Measurements from ENCODE around the gene SPRR2B. TPM values are rescaled to one million over a fixed set of nuclear protein-coding genes. Genes with fewer than 3 reads are reported as not detected.

Gene SPRR2B
- total RNA-seq, 1 experiment from 2014 or later: not detected

DNA sequence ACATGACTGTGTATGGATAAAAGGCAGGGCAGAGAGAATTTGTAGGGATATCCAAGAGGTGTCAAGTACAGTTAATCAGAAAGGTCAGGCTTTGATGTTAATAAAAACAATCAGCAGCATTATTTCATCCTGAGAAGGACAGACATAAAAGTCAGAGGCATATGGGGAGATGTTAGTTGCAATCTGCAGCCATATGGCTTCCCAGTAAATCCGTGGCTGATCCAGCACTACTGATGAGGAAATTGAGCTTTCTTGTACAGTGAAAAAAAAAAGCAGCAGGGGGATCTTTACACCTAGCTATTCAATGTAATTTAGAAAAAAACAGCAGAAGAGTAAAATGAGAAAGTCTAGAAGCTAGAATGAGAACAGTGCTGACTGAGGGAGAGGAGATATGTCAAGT, 42.6 kb downstream of the SPRR2B start:
- no peak overlapping the region for H2AFZ ChIP-seq
- BruUV-seq (replicated peaks): no TSS peak
- H3K9me2 ChIP-seq (ENCODE audit: insufficient read depth): 0 out of 2 replicates have a peak, but pooled peaks cover 5% of the 10 kb centered on the region
- DNase-seq: no peak
- H3K36me3 ChIP-seq (ENCODE audit: low read depth): no peaks in the 10 kb centered on the region
- intact Hi-C loops (cut with micrococcal nuclease; ENCODE audit: unreplicated experiment): no loop called here
- no peak overlapping the region for H3K4me2 ChIP-seq
- H3K79me2 ChIP-seq (ENCODE audit: low read depth): no peaks in the 10 kb centered on the region
- H3K9me3 ChIP-seq (ENCODE audit: insufficient read depth, low read depth): no peaks in the 10 kb centered on the region
- CTCF ChIA-PET: no interaction called here
- no peak overlapping the region for H3K27ac ChIP-seq
- H3K4me3 ChIP-seq: no peak overlapping the region
- H3K4me1 ChIP-seq (replicated peaks; ENCODE audit: insufficient read depth): peaks cover 36% of the 10 kb centered on the region
- H3K27me3 ChIP-seq (ENCODE audit: insufficient read depth, low read depth): no peaks in the 10 kb centered on the region
- TF ChIP-seq EZH2 (IDR thresholded peaks at IDR 0.05; ENCODE audit: low read depth): no peak
- TF ChIP-seq, protein P1, sequence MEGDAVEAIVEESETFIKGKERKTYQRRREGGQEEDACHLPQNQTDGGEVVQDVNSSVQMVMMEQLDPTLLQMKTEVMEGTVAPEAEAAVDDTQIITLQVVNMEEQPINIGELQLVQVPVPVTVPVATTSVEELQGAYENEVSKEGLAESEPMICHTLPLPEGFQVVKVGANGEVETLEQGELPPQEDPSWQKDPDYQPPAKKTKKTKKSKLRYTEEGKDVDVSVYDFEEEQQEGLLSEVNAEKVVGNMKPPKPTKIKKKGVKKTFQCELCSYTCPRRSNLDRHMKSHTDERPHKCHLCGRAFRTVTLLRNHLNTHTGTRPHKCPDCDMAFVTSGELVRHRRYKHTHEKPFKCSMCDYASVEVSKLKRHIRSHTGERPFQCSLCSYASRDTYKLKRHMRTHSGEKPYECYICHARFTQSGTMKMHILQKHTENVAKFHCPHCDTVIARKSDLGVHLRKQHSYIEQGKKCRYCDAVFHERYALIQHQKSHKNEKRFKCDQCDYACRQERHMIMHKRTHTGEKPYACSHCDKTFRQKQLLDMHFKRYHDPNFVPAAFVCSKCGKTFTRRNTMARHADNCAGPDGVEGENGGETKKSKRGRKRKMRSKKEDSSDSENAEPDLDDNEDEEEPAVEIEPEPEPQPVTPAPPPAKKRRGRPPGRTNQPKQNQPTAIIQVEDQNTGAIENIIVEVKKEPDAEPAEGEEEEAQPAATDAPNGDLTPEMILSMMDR (conservative IDR thresholded peaks at IDR 0.05): no peak
- peaks cover 11% of the 10 kb centered on the region; the same call in 1 of the 2 replicates for H3F3A ChIP-seq (ENCODE audit: insufficient read depth, low read depth)
- H4K20me1 ChIP-seq (ENCODE audit: insufficient read depth): no peaks in the 10 kb centered on the region
- POLR2A ChIA-PET (ENCODE audit: unreplicated experiment): no interaction called here

DNA sequence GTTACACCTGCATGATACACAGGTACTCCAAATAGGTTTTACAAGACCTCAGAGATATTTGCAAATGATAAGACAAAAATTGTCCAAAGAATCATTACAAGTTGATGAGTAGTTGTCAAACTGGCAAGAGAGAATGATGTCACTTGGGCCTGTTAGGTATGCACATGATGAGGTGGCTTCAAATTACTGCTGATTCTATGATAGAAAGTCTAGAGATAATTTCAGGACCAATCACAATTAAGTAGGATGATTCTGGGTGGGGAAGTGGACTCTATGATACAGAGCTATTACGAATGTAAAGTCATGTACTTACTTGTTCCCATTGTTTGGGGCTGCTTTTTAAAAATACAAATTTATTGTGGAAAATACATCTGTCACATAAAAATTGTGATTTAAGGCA, 45.6 kb downstream of the SPRR2B start:
- CTCF ChIA-PET: no interaction called here
- no peak overlapping the region for H3K4me2 ChIP-seq
- no peak overlapping the region for H2AFZ ChIP-seq
- H3K27ac ChIP-seq: no peak overlapping the region
- 0 out of 2 replicates have a peak, but pooled peaks cover 5% of the 10 kb centered on the region for H3K9me2 ChIP-seq (ENCODE audit: insufficient read depth)
- H3K36me3 ChIP-seq (ENCODE audit: low read depth): no peaks in the 10 kb centered on the region
- no peaks in the 10 kb centered on the region for H3K79me2 ChIP-seq (ENCODE audit: low read depth)
- H4K20me1 ChIP-seq (ENCODE audit: insufficient read depth): no peaks in the 10 kb centered on the region
- no peaks in the 10 kb centered on the region for H3K9me3 ChIP-seq (ENCODE audit: insufficient read depth, low read depth)
- no peaks in the 10 kb centered on the region for H3K27me3 ChIP-seq (ENCODE audit: insufficient read depth, low read depth)
- no peak for TF ChIP-seq EZH2 (IDR thresholded peaks at IDR 0.05; ENCODE audit: low read depth)
- TF ChIP-seq, protein P1 (conservative IDR thresholded peaks at IDR 0.05): no peak
- H3F3A ChIP-seq (ENCODE audit: insufficient read depth, low read depth): no peaks in the 10 kb centered on the region
- DNase-seq: no peak
- H3K4me1 ChIP-seq (replicated peaks; ENCODE audit: insufficient read depth): peaks cover 9% of the 10 kb centered on the region
- H3K4me3 ChIP-seq: no peak overlapping the region
- POLR2A ChIA-PET (ENCODE audit: unreplicated experiment): no interaction called here
- no TSS peak for BruUV-seq (replicated peaks)
- intact Hi-C loops (cut with micrococcal nuclease; ENCODE audit: unreplicated experiment): no loop called here

DNA sequence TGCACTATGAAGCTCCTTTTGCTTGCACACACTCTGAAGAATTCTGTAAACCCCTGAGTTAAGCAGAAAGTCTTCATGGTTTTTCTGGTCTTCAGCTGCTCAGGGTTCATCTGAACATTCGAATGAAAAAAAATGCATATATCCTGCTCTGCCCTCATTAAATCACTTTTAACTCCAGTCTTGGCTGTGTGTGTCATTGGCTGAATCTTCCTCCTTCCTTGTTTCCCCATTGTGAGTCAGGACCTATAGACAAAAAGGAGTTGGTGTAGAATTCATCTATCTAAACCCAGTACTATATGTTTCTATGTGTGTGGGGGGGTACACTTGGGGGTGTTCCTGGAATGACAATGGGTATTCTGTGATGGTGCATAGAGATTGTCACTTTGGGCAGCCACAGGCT, 47.0 kb downstream of the SPRR2B start:
- no TSS peak for BruUV-seq (replicated peaks)
- no peak for TF ChIP-seq EZH2 (IDR thresholded peaks at IDR 0.05; ENCODE audit: low read depth)
- TF ChIP-seq, protein P1 (conservative IDR thresholded peaks at IDR 0.05): no peak
- no peak for DNase-seq
- no peak overlapping the region for H3K4me2 ChIP-seq
- intact Hi-C loops (cut with micrococcal nuclease; ENCODE audit: unreplicated experiment): no loop called here
- H4K20me1 ChIP-seq (ENCODE audit: insufficient read depth): no peaks in the 10 kb centered on the region
- H3K36me3 ChIP-seq (ENCODE audit: low read depth): no peaks in the 10 kb centered on the region
- H3K4me3 ChIP-seq: no peak overlapping the region
- H3K9me3 ChIP-seq (ENCODE audit: insufficient read depth, low read depth): no peaks in the 10 kb centered on the region
- H3K79me2 ChIP-seq (ENCODE audit: low read depth): no peaks in the 10 kb centered on the region
- H3K4me1 ChIP-seq (replicated peaks; ENCODE audit: insufficient read depth): no peaks in the 10 kb centered on the region
- H3F3A ChIP-seq (ENCODE audit: insufficient read depth, low read depth): no peaks in the 10 kb centered on the region
- ChIA-PET CTCF (no interaction called here), POLR2A (ENCODE audit: unreplicated experiment) (no interaction called here)
- no peak overlapping the region for H3K27ac ChIP-seq
- no peaks in the 10 kb centered on the region for H3K27me3 ChIP-seq (ENCODE audit: insufficient read depth, low read depth)
- 0 out of 2 replicates have a peak, but pooled peaks cover 5% of the 10 kb centered on the region for H3K9me2 ChIP-seq (ENCODE audit: insufficient read depth)
- no peak overlapping the region for H2AFZ ChIP-seq

Measured in PC-9 (cell line).